GM10266 (cell line): Measurements from ENCODE around the gene MYBPH.

Experiments used
- DNase-seq: peaks from one replicate; pipeline ENCODE4 v3.0.0; 2012; ENCODE audit errors: extremely low spot score
- CTCF ChIP-seq: IDR thresholded peaks from 2 replicates; pipeline ENCODE4 v1.5.1; 2012; ENCODE audit warnings: mild to moderate bottlenecking, low read depth; ENCODE audit not compliant: control insufficient read depth, insufficient read depth; ENCODE audit errors: missing control alignments

Gene MYBPH

GRCh38 chr1:203140743-203141520, 34.7 kb downstream of the MYBPH start:
- TF ChIP-seq CTCF: no peak
- no peak for DNase-seq

DNA sequence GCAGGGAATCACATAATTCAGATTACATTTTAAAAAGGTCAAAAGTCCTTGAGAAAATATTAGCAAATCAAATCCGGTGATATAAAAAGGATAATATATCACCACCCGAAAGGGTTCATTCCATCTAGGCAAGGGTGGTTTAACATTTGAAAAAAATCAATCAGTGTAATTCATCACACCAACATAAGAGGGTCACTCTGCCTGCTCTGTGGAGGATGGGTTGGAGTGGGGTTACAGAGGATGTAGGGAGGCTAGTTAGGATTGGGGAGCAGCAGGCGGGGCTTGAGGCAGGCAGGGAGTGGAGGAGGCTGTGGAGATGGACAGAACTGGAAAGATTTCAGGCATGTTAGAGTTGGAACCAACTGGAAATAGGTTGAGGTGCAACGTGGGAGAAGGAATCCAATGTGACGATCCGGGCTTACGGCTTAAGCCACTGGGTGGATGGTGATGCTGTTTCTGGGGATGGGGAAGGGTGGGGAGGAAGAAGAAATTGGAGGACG, 35.6 kb downstream of the MYBPH start:
- DNase-seq: no peak
- no peak for TF ChIP-seq CTCF

GRCh38 chr1:203138066-203138465, 37.6 kb downstream of the MYBPH start:
- no peak for TF ChIP-seq CTCF

DNA sequence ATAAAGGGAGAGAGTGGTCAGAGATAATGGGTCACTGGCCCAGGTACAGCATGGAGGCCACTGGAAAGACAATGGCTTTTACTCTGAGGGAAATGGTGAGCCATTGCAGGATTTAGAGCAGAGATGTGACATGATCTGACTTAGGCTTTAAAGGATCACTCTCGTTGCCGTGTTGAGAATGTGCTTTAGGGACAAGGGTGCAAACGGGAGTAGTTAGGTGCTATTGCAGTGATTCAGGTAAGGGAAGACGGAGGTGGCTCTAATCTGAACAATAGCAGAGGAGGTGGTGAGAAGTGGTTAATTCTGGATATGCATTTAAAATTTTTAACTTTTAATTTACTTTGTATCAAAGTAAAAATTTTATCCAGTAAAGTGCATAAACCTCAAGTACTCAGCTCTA, 38.3 kb downstream of the MYBPH start:
- DNase-seq: no peak
- no peak for TF ChIP-seq CTCF

More at GRCh38 chr1:203138066-203138465, 37.6 kb downstream of the MYBPH start:
- no peak for DNase-seq

DNA sequence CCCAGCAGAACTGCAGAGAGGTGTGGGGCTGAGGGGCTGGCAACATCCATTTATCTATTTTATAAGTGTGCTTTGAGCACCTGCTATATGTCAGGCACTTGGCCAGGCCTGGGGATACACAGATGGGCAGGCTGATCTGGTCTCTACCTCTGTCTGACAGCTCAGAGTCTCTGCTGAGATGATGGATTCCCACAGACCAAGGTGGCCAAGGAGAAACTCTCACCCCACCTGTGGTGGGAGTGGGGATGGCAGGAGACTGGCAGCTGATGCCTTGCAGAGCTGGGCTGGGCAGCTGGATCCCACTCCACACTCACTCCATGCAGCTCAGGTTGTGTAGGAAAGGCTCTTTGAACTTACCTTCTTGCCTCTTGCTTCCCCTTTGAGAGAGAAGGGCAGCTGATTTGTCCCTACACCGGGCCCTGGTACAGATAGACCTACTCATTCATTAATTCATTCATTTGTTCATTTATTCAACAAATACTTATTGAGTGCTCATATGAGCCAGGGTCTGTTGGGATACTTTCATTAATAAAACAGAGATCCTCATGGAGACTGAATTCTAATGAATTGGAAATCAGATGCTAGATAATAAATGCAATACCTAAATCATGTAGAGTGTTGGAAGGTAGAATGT, 39.1 kb downstream of the MYBPH start:
- TF ChIP-seq CTCF: no peak
- no peak for DNase-seq

- no peak for TF ChIP-seq CTCF
- no peak for DNase-seq
These were observed 39.9 kb downstream of the MYBPH start for GRCh38 chr1:203135636-203136305.
